Testis (tissue), 3 donors: ENCODE data around the gene SLC4A11. TPM values are rescaled to one million over a fixed set of nuclear protein-coding genes. Genes with fewer than 3 reads are reported as not detected.

ENCODE experiments used
- DNase-seq: peaks from one replicate; pipeline ENCODE4 v3.0.0-alpha.2; 2019
- H3K27ac ChIP-seq, 2 donors: fragments of 200-600 bp; sonication (generic); one replicate each; pipeline ENCODE4 v1.5.1; 2019
- H3K27me3 ChIP-seq: fragments of 200-600 bp; sonication (generic); one replicate; pipeline ENCODE4 v1.5.1; 2019
- H3K36me3 ChIP-seq: fragments of 200-600 bp; sonication (generic); one replicate; pipeline ENCODE4 v1.5.1; 2017; ENCODE audit warnings: low read depth; ENCODE audit errors: missing control alignments
- H3K4me1 ChIP-seq: fragments of 200-600 bp; sonication (generic); one replicate; pipeline ENCODE4 v1.5.1; 2019
- H3K4me3 ChIP-seq, 2 donors: fragments of 200-600 bp; sonication (generic); one replicate each; pipeline ENCODE4 v1.5.1; 2017 to 2019
- H3K9me3 ChIP-seq: fragments of 200-600 bp; sonication (generic); one replicate; pipeline ENCODE4 v1.5.1; 2017
- CTCF ChIP-seq, 3 experiments: fragments of 450-650 bp in 2 of 3; fragments of 200-600 bp in 1 of 3; sonication (generic) in 1 of 3; IDR thresholded peaks; one replicate each; pipeline ENCODE4 v1.5.1; 2016 to 2019; ENCODE audit warnings: antibody characterized with exemption in 3 of 3, mild to moderate bottlenecking in 2 of 3, moderate library complexity in 1 of 3
- POLR2A ChIP-seq: fragments of 450-650 bp; IDR thresholded peaks from one replicate; pipeline ENCODE4 v1.6.1; 2017; ENCODE audit warnings: antibody characterized with exemption, mild to moderate bottlenecking, moderate library complexity
- WGBS, 2 donors: methylation state at CpG; one replicate each; pipeline ENCODE4 v1.1.5; 2018; 5-methylcytosine and 5-hydroxymethylcytosine counted together
- intact Hi-C: fragments of 100-400 bp; cut with DNase I; formaldehyde crosslinking; loops from one replicate; pipeline ENCODE4 v1.15.1; 2023; ENCODE audit warnings: low total_unique reads
- polyA plus RNA-seq: library from polyadenylated mRNA; stranded (reverse); fragments of 350-450 nt; fragmentation: Illumina TruSeq; extraction: RNeasy Lipid Tissue Mini Kit (QIAGEN cat#74804); gene quantifications from one replicate; pipeline ENCODE4 v1.2.3, GENCODE V29; 2014; ENCODE audit warnings: low read depth, low replicate concordance; ENCODE audit not compliant: insufficient read depth
- total RNA-seq, 2 donors: library from RNA; depleted of rRNA; stranded (reverse); fragments of >200 nt; gene quantifications; one replicate each; pipeline ENCODE4 v1.2.3, GENCODE V29; 2016

Gene SLC4A11
- total and polyA plus RNA-seq, 3 donors from 2014 or later, result 9.2 to 10.7 (median 10.7) TPM

- intact Hi-C loops, result no loop called here
- Histone ChIP-seq H3K36me3 (no peaks in the 10 kb centered on the region), H3K4me3 (no peak overlapping the region), H3K27me3 (no peaks in the 10 kb centered on the region), H3K27ac (no peak overlapping the region), H3K4me1 (peaks cover 15% of the 10 kb centered on the region), H3K9me3 (no peaks in the 10 kb centered on the region)
- TF ChIP-seq POLR2A, result no peak
- TF ChIP-seq CTCF (IDR thresholded peaks at IDR 0.05), result no peak
- no peak for DNase-seq
- 100% methylated on average over 1 of the region's 1 CpG; no CpG with 5 or more reads in 1 of the 2 donors for WGBS, 2 donors
These were observed 5.6 kb upstream of the SLC4A11 start for GRCh38 chr20:3244613-3245012.

- H3K4me3 ChIP-seq, result no peak overlapping the region
- no peak for DNase-seq
- WGBS, 2 donors, result 62 to 72% methylated on average over 11 of the region's 11 CpGs
- no peaks in the 10 kb centered on the region for H3K27me3 ChIP-seq
- no peak overlapping the region for H3K27ac ChIP-seq
- no peaks in the 10 kb centered on the region for H3K9me3 ChIP-seq
- H3K36me3 ChIP-seq, result no peaks in the 10 kb centered on the region
- intact Hi-C loops, result no loop called here
- H3K4me1 ChIP-seq, result peaks cover 14% of the 10 kb centered on the region
- TF ChIP-seq CTCF (IDR thresholded peaks at IDR 0.05) (no peak), POLR2A (no peak)
These were observed 4.8 kb upstream of the SLC4A11 start for GRCh38 chr20:3243718-3244358.

- no peaks in the 10 kb centered on the region for H3K27me3 ChIP-seq
- no peaks in the 10 kb centered on the region for H3K9me3 ChIP-seq
- H3K4me3 ChIP-seq, result no peak overlapping the region
- no peak for DNase-seq
- no peak overlapping the region for H3K27ac ChIP-seq
- intact Hi-C loops, result no loop called here
- peaks cover 11% of the 10 kb centered on the region for H3K4me1 ChIP-seq
- no peaks in the 10 kb centered on the region for H3K36me3 ChIP-seq
- 76 to 87% methylated on average over 6 of the region's 6 CpGs for WGBS, 2 donors
- no peak for TF ChIP-seq POLR2A
- no peak for TF ChIP-seq CTCF (IDR thresholded peaks at IDR 0.05)
These were observed 3.2 kb upstream of the SLC4A11 start for GRCh38 chr20:3242172-3242692.

- H3K9me3 ChIP-seq, result no peaks in the 10 kb centered on the region
- peaks cover 11% of the 10 kb centered on the region for H3K4me1 ChIP-seq
- 61 to 72% methylated on average over 13 to 15 of the region's 15 CpGs for WGBS, 2 donors
- DNase-seq, result no peak
- no peaks in the 10 kb centered on the region for H3K36me3 ChIP-seq
- TF ChIP-seq CTCF (IDR thresholded peaks at IDR 0.05) (no peak), POLR2A (no peak)
- H3K27me3 ChIP-seq, result no peaks in the 10 kb centered on the region
- intact Hi-C loops, result no loop called here
- H3K4me3 ChIP-seq, result no peak overlapping the region
- H3K27ac ChIP-seq, result no peak overlapping the region
These were observed 1.9 kb upstream of the SLC4A11 start for GRCh38 chr20:3240776-3241363.
